ENCODE measurements around the gene BEGAIN. TPM values are rescaled to one million over a fixed set of nuclear protein-coding genes. Genes with fewer than 3 reads are reported as not detected.

BEGAIN gene
- total RNA-seq, 1 donor from 2014 or later: 0.54 TPM

- Mint-ChIP-seq H3K4me1 (ENCODE audit: low read depth, unreplicated experiment) (no peaks in the 10 kb centered on the region), H3K4me3 (ENCODE audit: unreplicated experiment) (no peak overlapping the region), H3K36me3 (ENCODE audit: low read depth, unreplicated experiment) (peaks cover 3% of the 10 kb centered on the region), H3K9me3 (ENCODE audit: unreplicated experiment) (peaks cover 6% of the 10 kb centered on the region), H3K27ac (ENCODE audit: unreplicated experiment) (no peak overlapping the region), H3K27me3 (ENCODE audit: low read depth, unreplicated experiment) (peaks cover 43% of the 10 kb centered on the region)
- Histone ChIP-seq H3K4me3 (ENCODE audit: insufficient read depth, low read depth, low read length) (no peak overlapping the region), H3K9me3 (ENCODE audit: insufficient read depth, low read depth, low read length) (no peaks in the 10 kb centered on the region), H3K9ac (ENCODE audit: low read length) (no peak overlapping the region), H4K20me1 (ENCODE audit: insufficient read depth, low read length) (no peaks in the 10 kb centered on the region), H3K79me2 (ENCODE audit: insufficient read depth, low read length) (no peaks in the 10 kb centered on the region), H3K4me2 (ENCODE audit: low read length) (no peak overlapping the region), H3K27ac (ENCODE audit: low read depth, low read length) (no peak overlapping the region), H2AFZ (ENCODE audit: low read depth, low read length) (no peak overlapping the region), H3K27me3 (ENCODE audit: insufficient read depth, low read length) (no peaks in the 10 kb centered on the region), H3K36me3 (ENCODE audit: insufficient read depth, low read length) (no peaks in the 10 kb centered on the region), H3K4me1 (ENCODE audit: insufficient read depth, low read length) (no peaks in the 10 kb centered on the region)
- no peak for FAIRE-seq
- TF ChIP-seq CTCF (IDR thresholded peaks at IDR 0.05; ENCODE audit: insufficient read depth, low read depth, low read length) (no peak), EZH2 (IDR thresholded peaks at IDR 0.05; ENCODE audit: insufficient read depth, low read length) (no peak)
- DNase-seq (ENCODE audit: low read depth): no peak
Measured at GRCh38 chr14:100580316-100581227, 6.6 kb downstream of the BEGAIN start.

- Histone ChIP-seq H3K9me3 (ENCODE audit: insufficient read depth, low read depth, low read length) (no peaks in the 10 kb centered on the region), H3K4me2 (ENCODE audit: low read length) (no peak overlapping the region), H3K27me3 (ENCODE audit: insufficient read depth, low read length) (no peaks in the 10 kb centered on the region), H2AFZ (ENCODE audit: low read depth, low read length) (no peak overlapping the region), H3K4me1 (ENCODE audit: insufficient read depth, low read length) (no peaks in the 10 kb centered on the region), H3K9ac (ENCODE audit: low read length) (no peak overlapping the region), H3K4me3 (ENCODE audit: insufficient read depth, low read depth, low read length) (no peak overlapping the region), H3K36me3 (ENCODE audit: insufficient read depth, low read length) (no peaks in the 10 kb centered on the region), H4K20me1 (ENCODE audit: insufficient read depth, low read length) (peaks cover 4% of the 10 kb centered on the region), H3K27ac (ENCODE audit: low read depth, low read length) (no peak overlapping the region), H3K79me2 (ENCODE audit: insufficient read depth, low read length) (no peaks in the 10 kb centered on the region)
- FAIRE-seq: no peak
- Mint-ChIP-seq H3K9me3 (ENCODE audit: unreplicated experiment) (peaks cover 2% of the 10 kb centered on the region), H3K4me1 (ENCODE audit: low read depth, unreplicated experiment) (no peaks in the 10 kb centered on the region), H3K4me3 (ENCODE audit: unreplicated experiment) (no peak overlapping the region), H3K36me3 (ENCODE audit: low read depth, unreplicated experiment) (peaks cover 3% of the 10 kb centered on the region), H3K27me3 (ENCODE audit: low read depth, unreplicated experiment) (peaks cover 33% of the 10 kb centered on the region), H3K27ac (ENCODE audit: unreplicated experiment) (peak overlapping the region; percentile 26)
- DNase-seq (ENCODE audit: low read depth): no peak
- TF ChIP-seq CTCF (IDR thresholded peaks at IDR 0.05; ENCODE audit: insufficient read depth, low read depth, low read length) (no peak), EZH2 (IDR thresholded peaks at IDR 0.05; ENCODE audit: insufficient read depth, low read length) (no peak)
Measured at GRCh38 chr14:100578552-100578951, 8.7 kb downstream of the BEGAIN start.

GRCh38 chr14:100577986-100578431 is 9.2 kb downstream of the BEGAIN start:
- no peak for FAIRE-seq
- H3K27ac ChIP-seq (ENCODE audit: low read depth, low read length): no peak overlapping the region
- TF ChIP-seq CTCF (IDR thresholded peaks at IDR 0.05; ENCODE audit: insufficient read depth, low read depth, low read length): no peak
- TF ChIP-seq EZH2 (IDR thresholded peaks at IDR 0.05; ENCODE audit: insufficient read depth, low read length): no peak

More at GRCh38 chr14:100577986-100578431, 9.2 kb downstream of the BEGAIN start:
- H3K27me3 Mint-ChIP-seq (ENCODE audit: low read depth, unreplicated experiment): peaks cover 30% of the 10 kb centered on the region
- H3K4me1 ChIP-seq (ENCODE audit: insufficient read depth, low read length): no peaks in the 10 kb centered on the region
- peaks cover 2% of the 10 kb centered on the region for H3K9me3 Mint-ChIP-seq (ENCODE audit: unreplicated experiment)
- H3K36me3 Mint-ChIP-seq (ENCODE audit: low read depth, unreplicated experiment): peaks cover 3% of the 10 kb centered on the region
- H3K36me3 ChIP-seq (ENCODE audit: insufficient read depth, low read length): no peaks in the 10 kb centered on the region
- H4K20me1 ChIP-seq (ENCODE audit: insufficient read depth, low read length): peaks cover 4% of the 10 kb centered on the region
- no peak overlapping the region for H3K27ac Mint-ChIP-seq (ENCODE audit: unreplicated experiment)
- no peak overlapping the region for H3K4me3 ChIP-seq (ENCODE audit: insufficient read depth, low read depth, low read length)
- no peaks in the 10 kb centered on the region for H3K4me1 Mint-ChIP-seq (ENCODE audit: low read depth, unreplicated experiment)
- no peaks in the 10 kb centered on the region for H3K79me2 ChIP-seq (ENCODE audit: insufficient read depth, low read length)
- H3K9ac ChIP-seq (ENCODE audit: low read length): no peak overlapping the region
- H3K9me3 ChIP-seq (ENCODE audit: insufficient read depth, low read depth, low read length): no peaks in the 10 kb centered on the region
- H2AFZ ChIP-seq (ENCODE audit: low read depth, low read length): no peak overlapping the region
- no peaks in the 10 kb centered on the region for H3K27me3 ChIP-seq (ENCODE audit: insufficient read depth, low read length)
- no peak overlapping the region for H3K4me3 Mint-ChIP-seq (ENCODE audit: unreplicated experiment)
- no peak for DNase-seq (ENCODE audit: low read depth)
- H3K4me2 ChIP-seq (ENCODE audit: low read length): no peak overlapping the region

Data from astrocyte (in vitro differentiated cells and primary cell).